Measurements from ENCODE around the gene HTRA2. TPM values are rescaled to one million over a fixed set of nuclear protein-coding genes. Genes with fewer than 3 reads are reported as not detected.

The HTRA2 gene
- total RNA-seq, 1 donor from 2014 or later = 25.7 TPM

GRCh38 chr2:74495440-74495839 lies 34.3 kb upstream of the HTRA2 start:
- no peak for DNase-seq (ENCODE audit: low spot score in 2 of 2, unreplicated experiment in 2 of 2)
- TF ChIP-seq CTCF (IDR thresholded peaks at IDR 0.05; ENCODE audit: unreplicated experiment) = no peak
- Mint-ChIP-seq H3K27ac (no peak overlapping the region), H3K4me3 (no peak overlapping the region), H3K27me3 (ENCODE audit: low read depth) (peaks cover 45% of the 10 kb centered on the region), H3K36me3 (peaks cover 21% of the 10 kb centered on the region), H3K4me1 (peaks cover 21% of the 10 kb centered on the region), H3K9me3 (no peaks in the 10 kb centered on the region)

- H3K9me3 Mint-ChIP-seq = no peaks in the 10 kb centered on the region
- peak overlapping the region; percentile 75 for H3K4me3 Mint-ChIP-seq
- peaks cover 12% of the 10 kb centered on the region for H3K36me3 Mint-ChIP-seq
- no peak overlapping the region for H3K27ac Mint-ChIP-seq
- no peak for DNase-seq (ENCODE audit: low spot score in 2 of 2, unreplicated experiment in 2 of 2)
- no peak for TF ChIP-seq CTCF (IDR thresholded peaks at IDR 0.05; ENCODE audit: unreplicated experiment)
- H3K4me1 Mint-ChIP-seq = peaks cover 29% of the 10 kb centered on the region
- peaks cover 63% of the 10 kb centered on the region for H3K27me3 Mint-ChIP-seq (ENCODE audit: low read depth)
Measured at GRCh38 chr2:74496997-74497776, 32.5 kb upstream of the HTRA2 start.

- peak in 1 of 2 experiments; percentile 46 for DNase-seq (ENCODE audit: low spot score in 2 of 2, unreplicated experiment in 2 of 2)
- no peak overlapping the region for H3K27ac Mint-ChIP-seq
Measured at GRCh38 chr2:74497777-74498499, 31.8 kb upstream of the HTRA2 start.

GRCh38 chr2:74498500-74499266 lies 31.1 kb upstream of the HTRA2 start:
- Mint-ChIP-seq H3K27ac (no peak overlapping the region), H3K27me3 (ENCODE audit: low read depth) (peaks cover 78% of the 10 kb centered on the region), H3K36me3 (peaks cover 7% of the 10 kb centered on the region), H3K4me3 (peak overlapping the region; percentile 75), H3K4me1 (peaks cover 42% of the 10 kb centered on the region), H3K9me3 (no peaks in the 10 kb centered on the region)
- TF ChIP-seq CTCF (IDR thresholded peaks at IDR 0.05; ENCODE audit: unreplicated experiment) = no peak
- DNase-seq (ENCODE audit: low spot score in 2 of 2, unreplicated experiment in 2 of 2) = peak in 1 of 2 experiments; percentile 46

More at GRCh38 chr2:74497777-74498499, 31.8 kb upstream of the HTRA2 start:
- Mint-ChIP-seq H3K9me3 (no peaks in the 10 kb centered on the region), H3K27me3 (ENCODE audit: low read depth) (peaks cover 70% of the 10 kb centered on the region), H3K4me1 (peaks cover 36% of the 10 kb centered on the region), H3K4me3 (peak overlapping the region; percentile 75), H3K36me3 (peaks cover 10% of the 10 kb centered on the region)
- no peak for TF ChIP-seq CTCF (IDR thresholded peaks at IDR 0.05; ENCODE audit: unreplicated experiment)

GRCh38 chr2:74499267-74499939 lies 30.3 kb upstream of the HTRA2 start, which contains the start of gene LBX2:
Gene LBX2, minus strand, starts transcription at chr2:74499603. Its CDS starts 66 bp downstream, at chr2:74499537.
- H3K27ac Mint-ChIP-seq = no peak within 1 kb of the TSS
- H3K9me3 Mint-ChIP-seq = no peaks in the 10 kb centered on the region
- peak within 1 kb of the TSS; percentile 75 for H3K4me3 Mint-ChIP-seq
- H3K4me1 Mint-ChIP-seq = peaks cover 43% of the 10 kb centered on the region
- no peak for TF ChIP-seq CTCF (IDR thresholded peaks at IDR 0.05; ENCODE audit: unreplicated experiment)
- H3K27me3 Mint-ChIP-seq (ENCODE audit: low read depth) = peaks cover 85% of the 10 kb centered on the region
- peaks cover 2% of the 10 kb centered on the region for H3K36me3 Mint-ChIP-seq
- DNase-seq (ENCODE audit: low spot score in 2 of 2, unreplicated experiment in 2 of 2) = peak in 1 of 2 experiments; percentile 52
